ENCODE results near the gene MAGIX. TPM values are rescaled to one million over a fixed set of nuclear protein-coding genes. Genes with fewer than 3 reads are reported as not detected.

MAGIX gene
- total RNA-seq, 4 donors from 2014 or later: 0.77 to 12.4 (median 5.2) TPM

GRCh38 chrX:49193542-49193964 lies 31.0 kb downstream of the MAGIX start:
- Histone ChIP-seq H3K36me3 (no peaks in the 10 kb centered on the region), H3K4me1 (no peaks in the 10 kb centered on the region), H3K27ac (no peak overlapping the region), H3K9me3 (no peaks in the 10 kb centered on the region), H3K4me3 (no peak overlapping the region), H3K27me3 (no peaks in the 10 kb centered on the region)
- TF ChIP-seq CTCF (IDR thresholded peaks at IDR 0.05) (no peak), POLR2A (IDR thresholded peaks at IDR 0.05) (no peak)
- no peak for DNase-seq
- intact Hi-C loops (cut with DNase I; ENCODE audit: low total_unique reads): no loop called here

GRCh38 chrX:49197543-49198087 lies 35.1 kb downstream of the MAGIX start:
- H3K27me3 ChIP-seq: no peaks in the 10 kb centered on the region
- H3K36me3 ChIP-seq: no peaks in the 10 kb centered on the region
- TF ChIP-seq POLR2A (IDR thresholded peaks at IDR 0.05): no peak
- TF ChIP-seq CTCF (IDR thresholded peaks at IDR 0.05): no peak
- no peak overlapping the region for H3K27ac ChIP-seq
- no peaks in the 10 kb centered on the region for H3K4me1 ChIP-seq
- H3K4me3 ChIP-seq: no peak overlapping the region
- H3K9me3 ChIP-seq: no peaks in the 10 kb centered on the region
- intact Hi-C loops (cut with DNase I; ENCODE audit: low total_unique reads): no loop called here
- DNase-seq: no peak

- DNase-seq: no peak
- no peak overlapping the region for H3K27ac ChIP-seq
- intact Hi-C loops (cut with DNase I; ENCODE audit: low total_unique reads): no loop called here
These were observed 36.2 kb downstream of the MAGIX start for GRCh38 chrX:49198540-49199314.

GRCh38 chrX:49199315-49199595 lies 36.7 kb downstream of the MAGIX start:
- intact Hi-C loops (cut with DNase I; ENCODE audit: low total_unique reads): no loop called here
- no peak overlapping the region for H3K4me3 ChIP-seq
- no peak for DNase-seq
- no peaks in the 10 kb centered on the region for H3K4me1 ChIP-seq
- no peaks in the 10 kb centered on the region for H3K27me3 ChIP-seq
- no peak overlapping the region for H3K27ac ChIP-seq
- H3K36me3 ChIP-seq: no peaks in the 10 kb centered on the region
- no peaks in the 10 kb centered on the region for H3K9me3 ChIP-seq
- no peak for TF ChIP-seq POLR2A (IDR thresholded peaks at IDR 0.05)
- no peak for TF ChIP-seq CTCF (IDR thresholded peaks at IDR 0.05)

More at GRCh38 chrX:49198540-49199314, 36.2 kb downstream of the MAGIX start:
- Histone ChIP-seq H3K4me1 (no peaks in the 10 kb centered on the region), H3K36me3 (no peaks in the 10 kb centered on the region), H3K9me3 (no peaks in the 10 kb centered on the region), H3K27me3 (no peaks in the 10 kb centered on the region), H3K4me3 (no peak overlapping the region)
- TF ChIP-seq POLR2A (IDR thresholded peaks at IDR 0.05) (no peak), CTCF (IDR thresholded peaks at IDR 0.05) (no peak)

GRCh38 chrX:49199906-49200771 lies 37.6 kb downstream of the MAGIX start, which contains the start of gene SYP:
Gene SYP (minus strand): TSS chrX:49200193. CDS start chrX:49200186, 7 bp downstream.
- Histone ChIP-seq H3K27me3 (no peaks in the 10 kb centered on the region), H3K36me3 (no peaks in the 10 kb centered on the region), H3K4me1 (no peaks in the 10 kb centered on the region), H3K4me3 (peak within 1 kb of the TSS in 1 of 2 donors; percentile 10), H3K27ac (peak within 1 kb of the TSS in 1 of 2 donors; percentile 57), H3K9me3 (no peaks in the 10 kb centered on the region)
- DNase-seq: peak; percentile 86 to 89
- intact Hi-C loops (cut with DNase I; ENCODE audit: low total_unique reads): no loop called here
- peak in 2 of 4 experiments; percentile 8 to 9 for TF ChIP-seq CTCF (IDR thresholded peaks at IDR 0.05)
- peak in 1 of 2 donors; percentile 67 for TF ChIP-seq POLR2A (IDR thresholded peaks at IDR 0.05)

Data from uterus (tissue), 4 donors.